ENCODE data around the gene TSPO. TPM values are rescaled to one million over a fixed set of nuclear protein-coding genes. Genes with fewer than 3 reads are reported as not detected.

The TSPO gene
- total and polyA plus RNA-seq, 2 of the 8 experiments (the other 6 are each of a cell fraction or from before 2014, with no cell fraction given): 19.9 to 51.5 TPM

GRCh38 chr22:43150731-43151206 is 590 bp upstream of the TSPO start (continued):
- TF ChIP-seq CHD7 (IDR thresholded peaks at IDR 0.05; ENCODE audit: insufficient replicate concordance, low read length) (no peak), CEBPB (IDR thresholded peaks at IDR 0.05; ENCODE audit: low read depth, low read length) (no peak), SRF (IDR thresholded peaks at IDR 0.05; ENCODE audit: low read depth, low read length) (no peak), BACH1 (IDR thresholded peaks at IDR 0.05; ENCODE audit: low read length) (no peak), KDM1A (IDR thresholded peaks at IDR 0.05; ENCODE audit: borderline replicate concordance, low read length) (peak; percentile 98), ATF2 (IDR thresholded peaks at IDR 0.05; ENCODE audit: low read length) (no peak), CBX8 (IDR thresholded peaks at IDR 0.05; ENCODE audit: borderline replicate concordance, low read depth, low read length) (no peak)

Measured in H1 (cell line).